Endothelial cell of umbilical vein (primary cell): Measurements from ENCODE around the gene AP4B1.

ENCODE experiments used
- EZH2 ChIP-seq: IDR thresholded peaks from 2 replicates; pipeline ENCODE4 v1.6.1; 2012; ENCODE audit warnings: borderline replicate concordance, low read depth, mild to moderate bottlenecking, moderate library complexity, low read length, inconsistent platforms; ENCODE audit not compliant: severe bottlenecking
- MAX ChIP-seq: IDR thresholded peaks from 2 replicates; pipeline ENCODE4 v1.6.1; 2011; ENCODE audit not compliant: insufficient read depth, insufficient read length
- POLR2A ChIP-seq: IDR thresholded peaks from 2 replicates; pipeline ENCODE4 v1.6.1; 2012; ENCODE audit warnings: low read depth, mild to moderate bottlenecking, control low read depth, low read length
- POLR2AphosphoS5 ChIP-seq: IDR thresholded peaks from 2 replicates; pipeline ENCODE4 v1.6.1; 2012; ENCODE audit warnings: low read depth, mild to moderate bottlenecking, control low read depth, low read length, moderate library complexity; ENCODE audit not compliant: insufficient read depth
- TF ChIP-seq, protein P1 (sequence below), 2 donors: IDR thresholded peaks; 1 replicate in 1 of 2; 2 replicates in 1 of 2; pipeline ENCODE4 v1.5.1; 2011; ENCODE audit warnings: low read length in 2 of 2, mild to moderate bottlenecking in 2 of 2, moderate library complexity in 2 of 2, control low read depth in 1 of 2, inconsistent platforms in 1 of 2, low read depth in 1 of 2; ENCODE audit not compliant: insufficient read depth in 1 of 2; ENCODE audit errors: extremely low read depth in 1 of 2

GRCh38 chr1:113879739-113880038 lies 24.9 kb downstream of the AP4B1 start:
- TF ChIP-seq, protein P1, sequence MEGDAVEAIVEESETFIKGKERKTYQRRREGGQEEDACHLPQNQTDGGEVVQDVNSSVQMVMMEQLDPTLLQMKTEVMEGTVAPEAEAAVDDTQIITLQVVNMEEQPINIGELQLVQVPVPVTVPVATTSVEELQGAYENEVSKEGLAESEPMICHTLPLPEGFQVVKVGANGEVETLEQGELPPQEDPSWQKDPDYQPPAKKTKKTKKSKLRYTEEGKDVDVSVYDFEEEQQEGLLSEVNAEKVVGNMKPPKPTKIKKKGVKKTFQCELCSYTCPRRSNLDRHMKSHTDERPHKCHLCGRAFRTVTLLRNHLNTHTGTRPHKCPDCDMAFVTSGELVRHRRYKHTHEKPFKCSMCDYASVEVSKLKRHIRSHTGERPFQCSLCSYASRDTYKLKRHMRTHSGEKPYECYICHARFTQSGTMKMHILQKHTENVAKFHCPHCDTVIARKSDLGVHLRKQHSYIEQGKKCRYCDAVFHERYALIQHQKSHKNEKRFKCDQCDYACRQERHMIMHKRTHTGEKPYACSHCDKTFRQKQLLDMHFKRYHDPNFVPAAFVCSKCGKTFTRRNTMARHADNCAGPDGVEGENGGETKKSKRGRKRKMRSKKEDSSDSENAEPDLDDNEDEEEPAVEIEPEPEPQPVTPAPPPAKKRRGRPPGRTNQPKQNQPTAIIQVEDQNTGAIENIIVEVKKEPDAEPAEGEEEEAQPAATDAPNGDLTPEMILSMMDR (IDR thresholded peaks at IDR 0.05; ENCODE audit: extremely low read depth in 1 of 2, insufficient read depth in 1 of 2, low read depth in 1 of 2, low read length in 2 of 2) = no peak
- TF ChIP-seq EZH2 (no peak), POLR2A (no peak), MAX (no peak), POLR2AphosphoS5 (no peak)
